ENCODE data around the gene ZNF580. TPM values are rescaled to one million over a fixed set of nuclear protein-coding genes. Genes with fewer than 3 reads are reported as not detected.

Gene ZNF580
- total and polyA plus RNA-seq, 9 of the 15 experiments (the other 6 are each of a cell fraction or from before 2014, with no cell fraction given) = 2.3 to 47.4 (median 6.0) TPM

GRCh38 chr19:55660991-55661390 is 20.2 kb downstream of the ZNF580 start:
- 89% methylated on average over 7 of the region's 16 CpGs for WGBS (ENCODE audit: insufficient coverage, low coverage, missing lambda C conversion rate)
- Histone ChIP-seq H3K4me2 (ENCODE audit: insufficient read depth, low read length) (no peak overlapping the region), H3K79me2 (ENCODE audit: control insufficient read depth, insufficient read depth, low read length) (peaks cover 88% of the 10 kb centered on the region), H4K20me1 (replicated peaks; ENCODE audit: control insufficient read depth, insufficient read depth, low read length) (peaks cover 64% of the 10 kb centered on the region), H3K4me3 (no peak overlapping the region), H3K36me3 (ENCODE audit: control insufficient read depth, insufficient read depth, low read length) (peaks cover 97% of the 10 kb centered on the region), H3K4me1 (replicated peaks in 1 of 2; ENCODE audit: control insufficient read depth in 2 of 2, insufficient read depth in 2 of 2, low read length in 2 of 2) (peaks cover 20 to 21% of the 10 kb centered on the region in 2 experiments; a peak in 4 of 5 replicates), H3K9me1 (ENCODE audit: control insufficient read depth, insufficient read depth, low read length) (peaks cover 10% of the 10 kb centered on the region), H3K27ac (ENCODE audit: extremely low read depth, low read depth, low read length) (no peak overlapping the region), H3K27me3 (ENCODE audit: control insufficient read depth in 2 of 2, insufficient read depth in 2 of 2, low read length in 2 of 2) (no peaks in the 10 kb centered on the region), H2AFZ (ENCODE audit: low read depth, low read length) (no peak overlapping the region), H3K9ac (ENCODE audit: insufficient read depth in 1 of 2, low read depth in 2 of 2, low read length in 2 of 2) (no peak overlapping the region), H3K9me3 (replicated peaks; ENCODE audit: control insufficient read depth, insufficient read depth, low read depth, low read length) (no peaks in the 10 kb centered on the region)
- FAIRE-seq (no peak), ATAC-seq (no peak), DNase-seq (ENCODE audit: extremely low read depth in 1 of 4, low spot score in 3 of 4) (no peak)
- ChIA-PET CTCF (ENCODE audit: low intra/inter-chr PET ratio) (no interaction called here), POLR2A (interaction anchor here (0.6 kb wide), 1 partner anchor 1624 kb away, joined by 3 read pairs; no protein-coding TSS in a partner anchor)
- no TSS peak for BruUV-seq (replicated peaks)
- in situ Hi-C loops (cut with MboI) = no loop called here
- TF ChIP-seq NR2C2 (CRISPR knock-in tag; IDR thresholded peaks at IDR 0.05) = no peak
- TF ChIP-seq NR2C2 (tag; IDR thresholded peaks at IDR 0.05) = no peak
- TF ChIP-seq SAFB (IDR thresholded peaks at IDR 0.05; ENCODE audit: borderline replicate concordance, low read depth, low read length) = no peak
- no peak for TF ChIP-seq NR3C1 (CRISPR knock-in tag; IDR thresholded peaks at IDR 0.05)
- TF ChIP-seq ZNF197 (CRISPR knock-in tag; IDR thresholded peaks at IDR 0.05; ENCODE audit: low read depth) = no peak
- TF ChIP-seq RBFOX2 (IDR thresholded peaks at IDR 0.05; ENCODE audit: low read depth, low read length) = 0 out of 2 replicates have a peak, but pooled peaks have one; percentile 16
- TF ChIP-seq SMAD2 (IDR thresholded peaks at IDR 0.05; ENCODE audit: low read depth, low read length) = no peak
- no peak for TF ChIP-seq ZNF140 (CRISPR knock-in tag; IDR thresholded peaks at IDR 0.05)
- intact Hi-C loops (cut with micrococcal nuclease) = no loop called here
